K562 (cell line): ENCODE measurements around the gene SESN3. TPM values are rescaled to one million over a fixed set of nuclear protein-coding genes. Genes with fewer than 3 reads are reported as not detected.

Source experiments
- ATAC-seq: fragments of 200-7000 bp; cut with Tn5 transposase; 3 replicates; pipeline ENCODE4 v1.9.1; 2020; ENCODE audit warnings: moderate library complexity
- BruUV-seq: library from RNA; stranded (reverse); fragments of 400-500 nt; replicated peaks from 2 replicates; lab custom pipeline; 2021; lab: Mats Ljungman, UMichigan
- CTCF ChIA-PET: fragments of 300-600 bp; formaldehyde crosslinking; extraction: SDS; loops from one replicate; lab custom pipeline; 2021; ENCODE audit warnings: low intra/inter-chr PET ratio; lab: Yijun Ruan, JAX
- POLR2A ChIA-PET: fragments of 300-600, 350-650 bp; sonication (Branson Sonifier 250); formaldehyde crosslinking; extraction: SDS; loops from one replicate; lab custom pipeline; 2021; ENCODE audit warnings: antibody characterized with exemption, inconsistent platforms; lab: Yijun Ruan, JAX
- DNase-seq, 4 experiments: peaks; one replicate each; pipeline versions ENCODE4 v3.0.0 to v3.0.0-alpha.2; 2011 to 2018; ENCODE audit warnings: low spot score in 3 of 4, mixed read lengths in 3 of 4; ENCODE audit errors: extremely low read depth in 1 of 4
- FAIRE-seq: peaks from 2 replicates; lab custom pipeline; 2011; peaks lifted over from hg19 to GRCh38; lab: Jason Lieb, UNC
- H2AFZ ChIP-seq: 2 replicates; pipeline ENCODE4 v1.6.0; 2011; ENCODE audit warnings: low read depth, low read length, control low read depth, inconsistent platforms
- H3K27ac ChIP-seq: fragments of 200-600 bp; 3 replicates; pipeline ENCODE4 v1.8.0; 2011; ENCODE audit warnings: low read depth, mild to moderate bottlenecking, control low read depth, inconsistent platforms, low read length, moderate library complexity, mixed read lengths; ENCODE audit errors: extremely low read depth
- H3K27me3 ChIP-seq, 2 experiments: fragments of 300-600 bp in 1 of 2; 2 replicates in 1 of 2; 3 replicates in 1 of 2; pipeline versions ENCODE4 v1.6.0 to v1.8.0; 2011; ENCODE audit warnings: inconsistent platforms in 2 of 2, low read length in 2 of 2, mild to moderate bottlenecking in 1 of 2, mixed read lengths in 1 of 2, moderate library complexity in 1 of 2; ENCODE audit not compliant: control insufficient read depth in 2 of 2, insufficient read depth in 2 of 2
- H3K36me3 ChIP-seq: fragments of 300-600 bp; 3 replicates; pipeline ENCODE4 v1.8.0; 2011; ENCODE audit warnings: mild to moderate bottlenecking, low read length, inconsistent platforms; ENCODE audit not compliant: control insufficient read depth, insufficient read depth
- H3K4me1 ChIP-seq, 2 experiments: fragments of 200-600 bp in 1 of 2; replicated peaks in 1 of 2; 2 replicates in 1 of 2; 3 replicates in 1 of 2; pipeline versions ENCODE4 v1.5.1 to v1.8.0; 2011; ENCODE audit warnings: inconsistent platforms in 2 of 2, low read length in 2 of 2, mild to moderate bottlenecking in 1 of 2, mixed read lengths in 1 of 2, moderate library complexity in 1 of 2; ENCODE audit not compliant: control insufficient read depth in 2 of 2, insufficient read depth in 2 of 2
- H3K4me2 ChIP-seq: 2 replicates; pipeline ENCODE4 v1.6.1; 2011; ENCODE audit warnings: low read length, control low read depth, inconsistent platforms, mixed read lengths; ENCODE audit not compliant: insufficient read depth
- H3K4me3 ChIP-seq: fragments of 200-600 bp; sonication (generic), shearing (Covaris generic); 2 replicates; pipeline ENCODE4 v1.5.1; 2016; ENCODE audit warnings: control low read depth, inconsistent platforms
- H3K79me2 ChIP-seq: fragments of 200-600 bp; 3 replicates; pipeline ENCODE4 v1.8.0; 2011; ENCODE audit warnings: low read length, inconsistent platforms; ENCODE audit not compliant: control insufficient read depth, insufficient read depth
- H3K9ac ChIP-seq, 2 experiments: 2 replicates each; pipeline versions ENCODE4 v1.6.0 to v1.6.1; 2011; ENCODE audit warnings: low read depth in 2 of 2, low read length in 2 of 2, control low read depth in 1 of 2, inconsistent platforms in 1 of 2, mild to moderate bottlenecking in 1 of 2, mixed read lengths in 1 of 2; ENCODE audit not compliant: insufficient read depth in 1 of 2
- H3K9me1 ChIP-seq: one replicate; pipeline ENCODE4 v1.6.0; 2011; ENCODE audit warnings: inconsistent platforms, mild to moderate bottlenecking, low read length, moderate library complexity; ENCODE audit not compliant: control insufficient read depth, insufficient read depth
- H3K9me3 ChIP-seq: replicated peaks from 2 replicates; pipeline ENCODE4 v1.5.1; 2011; ENCODE audit warnings: low read depth, low read length, inconsistent platforms; ENCODE audit not compliant: control insufficient read depth, insufficient read depth
- H4K20me1 ChIP-seq: replicated peaks from 2 replicates; pipeline ENCODE4 v1.6.1; 2011; ENCODE audit warnings: low read length, inconsistent platforms, mixed read lengths; ENCODE audit not compliant: control insufficient read depth, insufficient read depth
- CBFA2T3 ChIP-seq: fragments of 450-650 bp; IDR thresholded peaks from 2 replicates; pipeline ENCODE4 v1.6.1; 2017
- CEBPZ ChIP-seq: fragments of 150-350 bp; IDR thresholded peaks from 2 replicates; pipeline ENCODE4 v1.6.1; 2014; ENCODE audit warnings: low read depth, mild to moderate bottlenecking, low read length, borderline replicate concordance
- CUX1 ChIP-seq: fragments of 200-800 bp; sonication (Bioruptor generic); IDR thresholded peaks from 2 replicates; pipeline ENCODE4 v1.6.1; 2016; ENCODE audit warnings: missing genetic modification characterization, missing compliant biosample characterization
- FUS ChIP-seq: fragments of 200-400 bp; formaldehyde crosslinking; optimal IDR thresholded peaks from 2 replicates; pipeline ENCODE3; 2017; ENCODE audit warnings: low read depth, low read length
- MAX ChIP-seq: sonication (generic); formaldehyde crosslinking; IDR thresholded peaks from 2 replicates; pipeline ENCODE4 v1.9.0; 2022; ENCODE audit warnings: mild to moderate bottlenecking, missing genetic modification reagents
- NR2C2 ChIP-seq, 2 experiments: fragments of 200-800 bp in 1 of 2; sonication (Bioruptor generic) in 1 of 2; sonication (generic) in 1 of 2; formaldehyde crosslinking in 1 of 2; IDR thresholded peaks; 2 replicates each; pipeline versions ENCODE4 v1.6.1 to v1.8.0; 2016 to 2022; ENCODE audit warnings: mild to moderate bottlenecking in 1 of 2, missing compliant biosample characterization in 1 of 2, missing genetic modification characterization in 1 of 2, missing genetic modification reagents in 1 of 2
- PKNOX1 ChIP-seq: fragments of 450-650 bp; IDR thresholded peaks from 2 replicates; pipeline ENCODE4 v1.6.1; 2016
- TBL1XR1 ChIP-seq, 2 experiments: IDR thresholded peaks; 2 replicates each; pipeline ENCODE4 v1.6.1; 2012; ENCODE audit warnings: improper control_type of control experiment in 2 of 2, low read length in 2 of 2, mild to moderate bottlenecking in 1 of 2
- ZNF133 ChIP-seq: fragments of 250-450 bp; sonication (Bioruptor Pico); IDR thresholded peaks from 2 replicates; pipeline ENCODE4 v1.4.0; 2020; ENCODE audit warnings: mild to moderate bottlenecking
- ZNF586 ChIP-seq: fragments of 450-650 bp; formaldehyde crosslinking; conservative IDR thresholded peaks from 2 replicates; pipeline ENCODE4 v1.4.0; 2020; ENCODE audit warnings: mild to moderate bottlenecking, moderate library complexity
- WGBS: fragments of 100-300 bp; shearing (Covaris generic); methylation state at CpG from one replicate; pipeline ENCODE4 v1.1.6; 2016; ENCODE audit warnings: low coverage, mixed read lengths; ENCODE audit not compliant: insufficient coverage; ENCODE audit errors: missing lambda C conversion rate; 5-methylcytosine and 5-hydroxymethylcytosine counted together
- in situ Hi-C: fragments of 300-500 bp; cut with MboI; formaldehyde crosslinking; loops from 4 replicates; pipeline ENCODE4 v1.15.0; 2018; ENCODE audit warnings: inconsistent platforms, mixed read lengths
- intact Hi-C: fragments of 100-400 bp; cut with micrococcal nuclease; formaldehyde crosslinking; loops from 2 replicates; pipeline ENCODE4 v1.14.2; 2022
- polyA plus RNA-seq, 8 experiments: library from polyadenylated mRNA; depleted of rRNA in 4 of 8; stranded (reverse) in 5 of 8; unstranded in 3 of 8; fragments of >200 nt; fragmentation: Nextera tagmentation in 2 of 8; fragmentation: Illumina TruSeq in 1 of 8; extraction: Ambion mirVana in 2 of 8; extraction: Trizol in 1 of 8; gene quantifications; 2 replicates each; pipeline versions ENCODE4 v1.2.1 to v1.2.3, GENCODE V29; 2011 to 2014; ENCODE audit warnings: inconsistent platforms in 1 of 8, missing spikeins in 1 of 8
- total RNA-seq, 7 experiments: library from RNA; depleted of rRNA in 6 of 7; stranded (reverse); fragments of >200 nt in 6 of 7; fragmentation: Illumina TruSeq in 2 of 7; extraction: Trizol in 2 of 7; gene quantifications; 2 replicates each; pipeline versions ENCODE4 v1.2.1 to v1.2.3, GENCODE V29; 2011 to 2021; ENCODE audit warnings: low replicate concordance in 1 of 7

Gene SESN3
- total and polyA plus RNA-seq, 9 of the 15 experiments (the other 6 are each of a cell fraction or from before 2014, with no cell fraction given), result 0.44 to 2.6 (median 1.5) TPM

GRCh38 chr11:95135155-95135554, 95.8 kb downstream of the SESN3 start:
- Histone ChIP-seq H3K79me2 (no peaks in the 10 kb centered on the region), H3K9me1 (no peaks in the 10 kb centered on the region), H4K20me1 (no peaks in the 10 kb centered on the region), H3K4me1 (peaks cover 0 to 7% of the 10 kb centered on the region in 2 experiments; a peak in 2 of 5 replicates), H2AFZ (no peak overlapping the region), H3K9ac (no peak overlapping the region), H3K36me3 (no peaks in the 10 kb centered on the region), H3K4me2 (no peak overlapping the region), H3K9me3 (no peaks in the 10 kb centered on the region), H3K4me3 (no peak overlapping the region), H3K27ac (no peak overlapping the region), H3K27me3 (no peaks in the 10 kb centered on the region)
- ATAC-seq (no peak), FAIRE-seq (no peak), DNase-seq (no peak)
- POLR2A ChIA-PET, result no interaction called here
- in situ Hi-C loops, result no loop called here
- intact Hi-C loops, result no loop called here
- no TSS peak for BruUV-seq
- WGBS, result 37% methylated on average over 3 of the region's 6 CpGs
- CTCF ChIA-PET, result interaction anchor here (0.8 kb wide), 1 partner anchor 66 kb away, joined by 3 read pairs; no protein-coding TSS in a partner anchor
- TF ChIP-seq PKNOX1 (no peak), CUX1 (no peak), ZNF586 (CRISPR knock-in tag) (no peak), FUS (no peak), CBFA2T3 (no peak), ZNF133 (CRISPR knock-in tag) (no peak), CEBPZ (no peak), TBL1XR1 (IDR thresholded peaks at IDR 0.05; ENCODE audit: low read length in 2 of 2) (no peak), MAX (CRISPR knock-in tag) (no peak), NR2C2 (CRISPR knock-in tag; IDR thresholded peaks at IDR 0.05) (no peak), NR2C2 (tag; IDR thresholded peaks at IDR 0.05) (no peak)
